Adipose tissue (tissue), 3 donors: ENCODE measurements around the gene MRPL58. TPM values are rescaled to one million over a fixed set of nuclear protein-coding genes. Genes with fewer than 3 reads are reported as not detected.
A peak's percentile ranks its signal among the peaks of the same experiment; 100 is the strongest.
"Not testable (repeated sequence)": the region's sequence is repeated elsewhere in the genome, so short reads cannot be mapped to it uniquely, and the experiment has no call there.

Experiments used
- H3K27ac ChIP-seq: one replicate; pipeline ENCODE4 v1.5.1; 2013; ENCODE audit warnings: low read depth, low read length
- WGBS, 3 donors: extraction: QIAGEN DNeasy Blood & Tissue Kit; methylation state at CpG; one replicate each; pipeline ENCODE4 v1.1.7; 2013; 5-methylcytosine and 5-hydroxymethylcytosine counted together
- polyA plus RNA-seq, 3 donors: library from polyadenylated mRNA; stranded (reverse); fragments of 200-250 nt; gene quantifications; one replicate each; pipeline ENCODE4 v1.2.3, GENCODE V29; 2013
- donor health status: healthy with polysubstance abuse.
- donor health status: Bipolar disorder and iron deficiency.
- donor health status: healthy.

The MRPL58 gene
- polyA plus RNA-seq, 3 donors, result 27.7 to 43.5 (median 39.3) TPM

GRCh38 chr17:75034236-75034908 is 21.9 kb downstream of the MRPL58 start:
- peak overlapping the region; percentile 80 for H3K27ac ChIP-seq
- WGBS, 3 donors, result 0 to 2% (median 1%) methylated on average over 43 of the region's 43 CpGs

DNA sequence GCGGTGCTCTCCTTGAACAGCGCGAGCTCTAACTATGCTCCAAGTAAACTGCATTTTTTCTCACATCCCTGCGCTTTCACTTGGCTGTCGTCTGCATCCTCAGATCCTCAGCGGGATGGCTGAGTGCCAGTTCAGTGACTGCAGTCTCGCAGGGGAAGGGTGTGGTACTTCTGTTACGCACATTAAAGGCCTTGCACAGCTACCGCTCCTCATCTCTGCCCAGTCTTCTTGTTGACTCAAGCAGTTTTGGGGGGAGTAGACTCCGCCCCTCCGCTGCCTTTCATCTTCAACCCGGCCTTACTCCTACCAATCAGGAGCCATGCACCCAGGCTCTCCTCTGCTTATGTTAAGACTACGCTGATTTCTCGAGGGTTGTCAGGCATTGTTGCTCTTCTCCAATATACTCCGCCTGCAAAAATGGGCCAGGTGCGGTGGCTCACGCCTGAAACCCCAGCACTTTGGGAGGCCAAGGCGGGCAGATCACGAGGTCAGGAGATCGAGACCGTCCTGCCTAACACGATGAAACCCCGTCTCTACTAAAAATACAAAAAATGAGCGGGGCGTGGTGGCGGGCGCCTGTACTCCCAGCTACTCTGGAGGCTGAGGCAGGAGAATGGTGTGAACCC is 24.3 kb downstream of the MRPL58 start:
- no peak overlapping the region for H3K27ac ChIP-seq
- 47 to 80% (median 50%) methylated on average over 27 of the region's 27 CpGs for WGBS, 3 donors

DNA sequence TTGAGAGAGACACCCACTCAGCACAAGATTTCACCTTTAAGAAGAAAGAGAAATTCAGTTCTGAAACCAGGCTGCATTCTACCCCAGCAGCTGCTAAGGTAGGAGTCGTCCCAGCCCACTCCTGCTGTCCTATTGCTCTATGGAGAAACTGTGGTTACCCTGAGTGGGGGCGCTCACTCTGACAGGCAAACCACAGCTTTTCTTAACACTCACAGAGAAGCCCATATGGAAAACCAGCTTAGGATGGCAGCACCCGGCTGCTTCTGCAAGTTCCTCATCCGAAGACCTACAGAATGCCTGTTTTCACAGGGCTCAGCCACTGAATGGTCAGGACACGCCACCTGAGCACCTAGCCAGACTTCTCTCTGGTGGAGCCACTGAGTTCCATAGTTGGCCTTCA is 26.8 kb downstream of the MRPL58 start:
- 65 to 89% (median 76%) methylated on average over 5 of the region's 5 CpGs for WGBS, 3 donors
- H3K27ac ChIP-seq, result no peak overlapping the region

DNA sequence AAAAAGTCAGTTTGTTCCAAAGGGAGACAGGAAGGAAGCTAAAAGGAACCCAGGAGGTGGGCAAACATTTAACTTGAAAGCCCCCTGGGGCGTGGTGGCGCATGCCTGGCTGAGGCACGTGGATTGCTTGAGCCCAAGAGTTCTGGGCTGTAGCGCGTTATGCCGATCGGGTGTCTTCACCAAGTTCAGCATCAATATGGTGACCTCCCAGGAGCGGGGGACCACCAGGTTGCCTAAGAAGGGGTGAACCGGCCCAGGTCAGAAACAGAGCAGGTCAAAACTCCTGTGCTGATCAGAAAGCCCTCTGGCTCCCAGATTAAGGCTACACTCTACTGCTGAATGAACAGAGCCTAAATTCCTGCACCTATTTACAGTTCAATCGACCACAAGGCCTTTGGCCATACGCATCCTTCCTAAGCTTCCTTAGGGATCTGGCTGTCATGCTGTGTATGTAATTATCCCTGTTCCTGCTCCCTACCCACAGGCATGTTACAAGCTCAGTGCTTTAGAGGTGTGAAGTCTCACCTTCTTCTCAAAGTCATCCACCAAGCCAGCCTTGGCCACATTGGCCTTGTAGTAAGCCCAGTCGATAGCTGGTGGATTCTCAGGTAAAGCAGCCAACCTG is 29.3 kb downstream of the MRPL58 start:
- WGBS, 3 donors, result 80 to 85% (median 83%) methylated on average over 12 of the region's 12 CpGs

GRCh38 chr17:75043789-75044188 is 31.3 kb downstream of the MRPL58 start:
- 72 to 80% (median 75%) methylated on average over 5 of the region's 5 CpGs for WGBS, 3 donors
- H3K27ac ChIP-seq, result not testable (repeated sequence)

More for the DNA sequence above, 29.3 kb downstream of the MRPL58 start:
- H3K27ac ChIP-seq, result no peak overlapping the region

- WGBS, 3 donors, result 69 to 85% (median 79%) methylated on average over 7 of the region's 7 CpGs
- no peak overlapping the region for H3K27ac ChIP-seq
Measured at GRCh38 chr17:75044716-75045115, 32.2 kb downstream of the MRPL58 start.

GRCh38 chr17:75045946-75046406 is 33.5 kb downstream of the MRPL58 start:
- WGBS, 3 donors, result 13 to 18% (median 17%) methylated on average over 25 of the region's 25 CpGs
- not testable (repeated sequence) for H3K27ac ChIP-seq

DNA sequence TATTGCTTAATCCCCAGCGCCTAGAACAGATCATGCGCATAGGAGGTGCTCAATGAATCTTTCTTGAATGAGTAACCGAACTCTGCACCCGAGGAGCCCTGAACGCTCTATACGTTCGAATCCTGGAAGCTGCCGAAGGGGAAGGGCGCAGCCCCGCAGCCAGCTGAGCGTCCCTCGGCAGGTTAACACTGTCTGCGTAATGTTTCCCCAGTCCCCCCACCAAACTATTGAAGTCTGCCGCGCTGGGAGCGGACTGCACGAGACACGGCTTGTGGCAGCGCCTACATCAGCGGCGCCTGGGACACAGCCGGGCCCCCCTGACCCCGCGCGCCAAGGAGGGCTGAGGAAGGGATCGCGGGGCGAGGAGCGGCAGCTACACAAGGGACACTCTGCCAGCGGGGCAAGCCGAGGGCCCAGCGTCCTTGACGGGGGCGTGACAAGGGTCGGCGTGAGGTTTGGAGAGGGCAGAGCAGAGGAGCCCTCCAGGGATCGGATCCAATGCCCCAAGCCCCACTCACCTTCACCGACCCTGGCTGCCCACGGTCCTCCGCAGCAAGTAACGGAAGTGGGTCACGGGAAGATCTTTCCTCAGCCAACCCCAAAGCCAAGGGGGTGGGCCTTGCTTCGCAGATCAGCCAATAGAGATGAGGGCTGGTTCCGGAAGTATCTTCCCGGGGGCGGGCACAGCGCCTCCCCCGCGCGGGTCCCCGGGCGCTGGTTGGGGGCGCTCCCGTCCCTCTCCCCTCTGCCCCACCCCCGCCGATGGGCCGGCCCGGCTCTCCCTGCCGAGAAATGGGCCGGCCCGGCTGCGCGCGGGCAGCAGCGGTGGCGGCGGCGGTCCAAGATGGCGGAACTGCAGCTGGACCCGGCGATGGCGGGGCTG is 34.2 kb downstream of the MRPL58 start, which contains the start of the genes ATP5PD and KCTD2:
Gene ATP5PD, minus strand, starts transcription at position 563 of the 883 bp plus-strand sequence. CDS start 4,319 bp downstream, outside the sequence.
Gene KCTD2, plus strand, starts transcription at position 819 of the 883 bp plus-strand sequence. Its CDS starts 26 bp downstream, at position 845.
- H3K27ac ChIP-seq, result peak within 1 kb of the TSS; percentile 82
- 0 to 1% (median 1%) methylated on average over 71 to 72 of the region's 72 CpGs for WGBS, 3 donors

- 0 to 1% (median 1%) methylated on average over 29 to 38 of the region's 38 CpGs for WGBS, 3 donors
- H3K27ac ChIP-seq, result no peak overlapping the region
Measured at GRCh38 chr17:75047398-75048098, 35.1 kb downstream of the MRPL58 start.

GRCh38 chr17:75048249-75048878 is 35.9 kb downstream of the MRPL58 start:
- H3K27ac ChIP-seq, result no peak overlapping the region
- 20 to 41% (median 36%) methylated on average over 5 of the region's 5 CpGs for WGBS, 3 donors

- no peak overlapping the region for H3K27ac ChIP-seq
- WGBS, 3 donors, result 83 to 89% (median 86%) methylated on average over 5 of the region's 5 CpGs
Measured at GRCh38 chr17:75049057-75049456, 36.6 kb downstream of the MRPL58 start.

- no peak overlapping the region for H3K27ac ChIP-seq
Measured at GRCh38 chr17:75049706-75050105, 37.2 kb downstream of the MRPL58 start.

- 74 to 78% (median 77%) methylated on average over 2 of the region's 2 CpGs for WGBS, 3 donors
- H3K27ac ChIP-seq, result no peak overlapping the region
Measured at GRCh38 chr17:75051941-75052340, 39.5 kb downstream of the MRPL58 start.

DNA sequence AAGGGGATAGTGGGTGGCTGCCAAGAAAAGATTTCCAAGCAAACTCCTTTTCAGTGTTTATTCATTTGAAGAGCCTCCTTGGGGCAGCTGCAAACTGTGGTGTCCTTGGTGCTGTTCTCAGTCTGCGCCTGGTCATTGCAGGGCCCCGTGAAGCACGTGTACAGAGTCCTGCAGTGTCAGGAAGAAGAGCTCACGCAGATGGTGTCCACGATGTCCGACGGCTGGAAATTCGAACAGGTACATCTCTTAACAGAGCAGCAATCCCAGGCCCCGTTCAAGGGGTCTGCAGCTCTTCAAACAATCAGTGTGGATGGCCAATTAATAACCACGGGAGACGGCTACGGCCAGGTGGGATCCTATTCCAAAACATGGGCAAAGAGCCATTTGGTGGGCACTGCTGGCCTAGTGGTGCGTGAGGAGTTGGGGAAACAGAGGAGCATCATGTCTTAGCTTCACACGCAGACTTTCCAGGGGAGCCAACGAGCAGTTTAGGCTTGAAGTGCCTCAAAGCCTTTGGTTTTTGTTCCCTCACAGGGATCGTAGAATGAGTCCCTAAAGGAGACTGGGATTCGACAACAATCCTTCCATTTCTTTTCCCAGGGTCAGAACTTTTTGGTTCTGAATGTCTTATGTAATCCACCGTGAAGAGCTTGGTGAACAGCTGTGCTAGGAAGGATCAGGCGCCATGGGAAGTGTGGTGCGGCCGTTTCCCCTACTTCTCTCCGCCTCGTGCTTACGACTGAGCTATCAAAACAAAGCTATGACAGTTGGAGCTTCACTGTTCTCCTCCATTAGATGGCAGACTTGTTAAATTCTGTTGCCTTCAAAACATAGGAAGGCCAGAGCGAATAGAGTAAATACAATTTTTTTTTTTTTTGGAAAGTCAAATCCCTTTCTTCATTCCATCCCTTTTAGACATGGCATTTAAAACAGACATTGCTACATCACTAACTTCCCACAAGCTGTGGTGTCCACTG is 47.2 kb downstream of the MRPL58 start:
- H3K27ac ChIP-seq, result no peak overlapping the region
- WGBS, 3 donors, result 59 to 73% (median 61%) methylated on average over 25 of the region's 25 CpGs

DNA sequence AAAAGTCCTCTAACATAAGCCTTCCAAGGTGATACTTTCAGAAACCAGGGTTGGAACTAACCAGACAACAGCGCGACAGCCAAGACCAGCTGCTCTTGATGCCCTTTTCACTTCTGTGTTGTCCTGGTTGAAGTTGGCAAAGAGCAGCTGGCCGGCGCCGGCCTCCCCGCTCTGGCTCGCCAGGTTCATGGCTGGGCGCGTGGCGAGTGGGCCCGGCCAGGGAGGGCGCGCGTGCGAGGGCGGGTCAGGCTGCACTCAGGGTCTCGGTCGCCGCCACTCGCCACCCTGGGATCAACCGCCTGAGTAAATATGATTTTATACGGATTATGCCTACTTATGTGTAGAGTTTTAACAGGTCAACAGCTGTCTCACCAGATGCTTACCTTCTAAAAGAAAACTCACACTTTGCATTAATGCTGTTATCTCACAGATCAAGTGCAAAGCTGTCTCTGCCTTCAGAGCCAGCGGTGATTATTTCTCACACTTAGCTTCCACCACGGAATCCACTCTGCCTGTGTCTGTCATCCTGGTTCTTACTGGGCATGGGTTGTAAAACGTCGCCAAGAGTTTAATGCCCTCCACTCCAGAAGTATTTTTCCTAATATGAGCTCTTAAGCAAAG is 48.1 kb downstream of the MRPL58 start:
- WGBS, 3 donors, result 93 to 94% (median 93%) methylated on average over 26 of the region's 26 CpGs

DNA sequence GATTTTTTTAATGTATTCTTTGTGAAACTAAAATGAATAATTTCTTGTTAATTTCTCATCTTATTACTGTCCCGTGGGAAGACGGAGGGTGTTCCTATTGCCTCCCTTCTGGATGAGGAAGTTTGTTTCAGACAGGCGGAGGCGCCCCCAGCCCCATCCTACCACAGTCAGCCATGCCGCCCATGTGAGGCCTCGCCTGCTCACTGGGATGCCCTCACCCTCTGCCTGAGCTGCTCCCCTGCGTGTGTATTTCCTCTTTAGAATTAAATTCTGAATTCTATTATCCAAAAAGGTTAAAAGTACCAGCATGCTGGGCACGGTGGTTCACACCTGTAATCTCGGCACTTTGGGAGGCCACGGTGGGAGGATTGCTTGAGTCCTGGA is 48.6 kb downstream of the MRPL58 start:
- WGBS, 3 donors, result 91 to 93% (median 92%) methylated on average over 10 of the region's 10 CpGs
- no peak overlapping the region for H3K27ac ChIP-seq

More for the DNA sequence above, 48.1 kb downstream of the MRPL58 start:
- H3K27ac ChIP-seq, result no peak overlapping the region
